DND-41 (cell line): ENCODE measurements around the gene KIAA0040.

Experiments
- CTCF ChIP-seq: IDR thresholded peaks from 2 replicates; pipeline ENCODE4 v1.5.1; 2012; ENCODE audit warnings: borderline replicate concordance, low read length, moderate library complexity, mild to moderate bottlenecking; ENCODE audit not compliant: poor library complexity, severe bottlenecking; ENCODE audit errors: extremely low read depth
- EZH2 ChIP-seq: IDR thresholded peaks from 3 replicates; pipeline ENCODE4 v1.6.1; 2012; ENCODE audit warnings: borderline replicate concordance, low read depth, mild to moderate bottlenecking, moderate library complexity, low read length, inconsistent platforms; ENCODE audit not compliant: severe bottlenecking

GRCh38 chr1:175208773-175209492 lies 16.4 kb upstream of the KIAA0040 start:
- TF ChIP-seq CTCF (no peak), EZH2 (no peak)
